Esophagus muscularis mucosa (tissue), 4 donors: ENCODE data around the gene BNIP3.

Experiments
- EP300 ChIP-seq: sonication (generic); formaldehyde crosslinking; IDR thresholded peaks from one replicate; pipeline ENCODE4 v1.6.1; 2017; ENCODE audit warnings: antibody characterized with exemption
- POLR2A ChIP-seq: fragments of 450-650 bp; IDR thresholded peaks from one replicate; pipeline ENCODE4 v1.6.1; 2017; ENCODE audit warnings: antibody characterized with exemption, moderate library complexity, mild to moderate bottlenecking, low read depth
- TF ChIP-seq, protein P1 (sequence below), 3 experiments: fragments of 200-600 bp in 2 of 3; fragments of 450-650 bp in 1 of 3; sonication (generic) in 2 of 3; IDR thresholded peaks; one replicate each; pipeline ENCODE4 v1.5.1; 2017 to 2019; ENCODE audit warnings: antibody characterized with exemption in 3 of 3, mild to moderate bottlenecking in 2 of 3, moderate library complexity in 1 of 3

DNA sequence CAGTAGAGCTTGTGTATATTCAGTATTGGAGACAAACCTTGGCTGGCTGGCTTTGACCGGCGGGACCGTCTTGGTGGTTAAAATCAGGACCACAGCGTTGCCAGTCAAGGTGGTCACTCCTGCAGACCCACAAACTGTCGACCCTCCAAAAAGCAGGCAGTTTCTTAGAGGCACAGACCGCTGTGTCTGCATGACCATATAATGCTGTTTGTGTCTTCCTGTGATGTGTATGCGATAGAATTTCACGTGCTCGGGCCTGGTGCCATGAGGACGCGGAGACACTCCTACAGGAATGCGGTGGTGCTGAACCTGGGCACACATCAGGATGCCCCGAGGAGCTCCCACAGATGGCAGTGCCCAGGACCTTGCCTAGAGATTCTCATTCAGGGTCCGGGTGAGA is 34.8 kb downstream of the BNIP3 start:
- TF ChIP-seq, protein P1, sequence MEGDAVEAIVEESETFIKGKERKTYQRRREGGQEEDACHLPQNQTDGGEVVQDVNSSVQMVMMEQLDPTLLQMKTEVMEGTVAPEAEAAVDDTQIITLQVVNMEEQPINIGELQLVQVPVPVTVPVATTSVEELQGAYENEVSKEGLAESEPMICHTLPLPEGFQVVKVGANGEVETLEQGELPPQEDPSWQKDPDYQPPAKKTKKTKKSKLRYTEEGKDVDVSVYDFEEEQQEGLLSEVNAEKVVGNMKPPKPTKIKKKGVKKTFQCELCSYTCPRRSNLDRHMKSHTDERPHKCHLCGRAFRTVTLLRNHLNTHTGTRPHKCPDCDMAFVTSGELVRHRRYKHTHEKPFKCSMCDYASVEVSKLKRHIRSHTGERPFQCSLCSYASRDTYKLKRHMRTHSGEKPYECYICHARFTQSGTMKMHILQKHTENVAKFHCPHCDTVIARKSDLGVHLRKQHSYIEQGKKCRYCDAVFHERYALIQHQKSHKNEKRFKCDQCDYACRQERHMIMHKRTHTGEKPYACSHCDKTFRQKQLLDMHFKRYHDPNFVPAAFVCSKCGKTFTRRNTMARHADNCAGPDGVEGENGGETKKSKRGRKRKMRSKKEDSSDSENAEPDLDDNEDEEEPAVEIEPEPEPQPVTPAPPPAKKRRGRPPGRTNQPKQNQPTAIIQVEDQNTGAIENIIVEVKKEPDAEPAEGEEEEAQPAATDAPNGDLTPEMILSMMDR (IDR thresholded peaks at IDR 0.05), result no peak
- no peak for TF ChIP-seq POLR2A
- TF ChIP-seq EP300, result no peak
